Right lobe of liver (tissue), 6 donors: ENCODE measurements around the gene ICAM4. TPM values are rescaled to one million over a fixed set of nuclear protein-coding genes. Genes with fewer than 3 reads are reported as not detected.

Experiments used
- ATAC-seq, 4 donors: fragments of 200-7000 bp; cut with Tn5 transposase; one replicate each; pipeline ENCODE4 v1.9.1; 2020; ENCODE audit warnings: mild to moderate bottlenecking in 4 of 4, moderate library complexity in 4 of 4
- DNase-seq, 3 donors: peaks; one replicate each; pipeline ENCODE4 v3.0.0-alpha.2; 2020
- H3K27ac ChIP-seq, 3 donors: fragments of 200-600 bp; one replicate each; pipeline ENCODE4 v1.8.0; 2022
- H3K27me3 ChIP-seq, 2 donors: fragments of 200-600 bp; one replicate each; pipeline ENCODE4 v1.8.0; 2022
- H3K36me3 ChIP-seq, 4 donors: fragments of 200-600 bp; sonication (generic) in 1 of 4; one replicate each; pipeline versions ENCODE4 v1.5.1 to v1.8.0; 2017 to 2022; ENCODE audit warnings: control low read depth in 1 of 4
- H3K4me1 ChIP-seq, 4 donors: fragments of 200-600 bp; sonication (generic) in 1 of 4; one replicate each; pipeline versions ENCODE4 v1.5.1 to v1.8.0; 2017 to 2022; ENCODE audit warnings: control low read depth in 1 of 4
- H3K4me3 ChIP-seq, 3 donors: fragments of 200-600 bp; one replicate each; pipeline ENCODE4 v1.8.0; 2022
- H3K9me3 ChIP-seq, 4 donors: fragments of 200-600 bp; sonication (generic) in 1 of 4; one replicate each; pipeline versions ENCODE4 v1.5.1 to v1.8.0; 2017 to 2022; ENCODE audit warnings: control low read depth in 1 of 4
- CTCF ChIP-seq, 4 donors: fragments of 200-600 bp in 3 of 4; fragments of 450-650 bp in 1 of 4; IDR thresholded peaks; one replicate each; pipeline versions ENCODE4 v1.5.1 to v1.8.0; 2016 to 2022; ENCODE audit warnings: antibody characterized with exemption in 4 of 4, mild to moderate bottlenecking in 2 of 4
- POLR2A ChIP-seq: fragments of 450-650 bp; IDR thresholded peaks from one replicate; pipeline ENCODE4 v1.6.1; 2017; ENCODE audit warnings: antibody characterized with exemption, mild to moderate bottlenecking
- WGBS: methylation state at CpG from one replicate; pipeline ENCODE4 v1.1.6; 2018; ENCODE audit warnings: low coverage, low lambda C conversion rate; ENCODE audit not compliant: insufficient coverage; ENCODE audit errors: missing lambda C conversion rate; 5-methylcytosine and 5-hydroxymethylcytosine counted together
- intact Hi-C, 2 donors: fragments of 100-400 bp; cut with DNase I; formaldehyde crosslinking; loops; one replicate each; pipeline versions ENCODE4 v1.11.2 to v1.14.1; 2022
- total RNA-seq, 6 experiments: library from RNA; depleted of rRNA in 2 of 6; stranded (reverse); fragments of >200 nt in 2 of 6; fragmentation: NEBNext Ultra II Directional in 3 of 6; extraction: Animal tissue kit (Norgen Biotek cat#: 25700) in 3 of 6; gene quantifications; one replicate each; pipeline versions ENCODE4 v1.1.0 to v1.2.4, GENCODE V29; 2016 to 2023
- donor health status: DM: no; HTN: yes; CAD: no.
- donor health status: DM: no; HTN: no; CAD: no.
- donor health status: DM: no; HTN: no; CAD: no.
- donor health status: DM: no; HTN: yes; CAD: no.
- donor health status: DM: no; HTN: yes; CAD: no.

The ICAM4 gene
- total RNA-seq, 6 experiments from 2014 or later, result 0.62 to 1.6 (median 0.80) TPM; not detected in 3

GRCh38 chr19:10299545-10300458 is 13.0 kb downstream of the ICAM4 start:
- Histone ChIP-seq H3K36me3 (no peaks in the 10 kb centered on the region), H3K4me3 (no peak overlapping the region), H3K27me3 (peaks cover 4 to 6% of the 10 kb centered on the region in 2 donors), H3K4me1 (peaks cover 0 to 4% (median 0%) of the 10 kb centered on the region in 4 donors), H3K27ac (no peak overlapping the region), H3K9me3 (no peaks in the 10 kb centered on the region)
- TF ChIP-seq POLR2A (no peak), CTCF (IDR thresholded peaks at IDR 0.05) (no peak)
- 26% methylated on average over 10 of the region's 14 CpGs for WGBS
- intact Hi-C loops, result no loop called here
- ATAC-seq (peak; percentile 27 to 57 (median 48)), DNase-seq (no peak)

- no peak for TF ChIP-seq CTCF (IDR thresholded peaks at IDR 0.05)
- no peak for TF ChIP-seq POLR2A
- ATAC-seq (peak; percentile 38 to 62 (median 52)), DNase-seq (peak in 1 of 3 donors; percentile 49)
- intact Hi-C loops, result no loop called here
- H3K4me3 ChIP-seq, result no peak overlapping the region
- no peak overlapping the region for H3K27ac ChIP-seq
- no peaks in the 10 kb centered on the region for H3K9me3 ChIP-seq
- H3K4me1 ChIP-seq, result no peaks in the 10 kb centered on the region
- H3K27me3 ChIP-seq, result no peaks in the 10 kb centered on the region
- 67% methylated on average over 5 of the region's 17 CpGs for WGBS
- H3K36me3 ChIP-seq, result peaks cover 0 to 5% (median 0%) of the 10 kb centered on the region in 4 donors
Measured at GRCh38 chr19:10305139-10305806, 18.5 kb downstream of the ICAM4 start.

- TF ChIP-seq POLR2A, result no peak
- no peak for TF ChIP-seq CTCF (IDR thresholded peaks at IDR 0.05)
- Histone ChIP-seq H3K27ac (no peak overlapping the region), H3K9me3 (no peaks in the 10 kb centered on the region), H3K27me3 (no peaks in the 10 kb centered on the region), H3K4me3 (no peak overlapping the region), H3K36me3 (peaks cover 0 to 5% (median 0%) of the 10 kb centered on the region in 4 donors), H3K4me1 (no peaks in the 10 kb centered on the region)
- intact Hi-C loops, result no loop called here
- WGBS, result 78% methylated on average over 5 of the region's 5 CpGs
- no peak for DNase-seq
- ATAC-seq, result no peak
Measured at GRCh38 chr19:10306327-10306726, 19.6 kb downstream of the ICAM4 start.

GRCh38 chr19:10309423-10309822 is 22.7 kb downstream of the ICAM4 start, which contains the start of gene ZGLP1:
Gene ZGLP1, minus strand, starts transcription at chr19:10309815.
- Histone ChIP-seq H3K4me1 (no peaks in the 10 kb centered on the region), H3K36me3 (peaks cover 0 to 5% (median 0%) of the 10 kb centered on the region in 4 donors), H3K27me3 (no peaks in the 10 kb centered on the region), H3K4me3 (no peak within 1 kb of the TSS), H3K9me3 (no peaks in the 10 kb centered on the region), H3K27ac (no peak within 1 kb of the TSS)
- ATAC-seq, result no peak
- no peak for DNase-seq
- TF ChIP-seq CTCF (IDR thresholded peaks at IDR 0.05) (no peak), POLR2A (no peak)
- intact Hi-C loops, result no loop called here
- WGBS, result 90% methylated on average over 2 of the region's 24 CpGs
